ENCODE measurements around the gene ZNF22.

Gene ZNF22

DNA sequence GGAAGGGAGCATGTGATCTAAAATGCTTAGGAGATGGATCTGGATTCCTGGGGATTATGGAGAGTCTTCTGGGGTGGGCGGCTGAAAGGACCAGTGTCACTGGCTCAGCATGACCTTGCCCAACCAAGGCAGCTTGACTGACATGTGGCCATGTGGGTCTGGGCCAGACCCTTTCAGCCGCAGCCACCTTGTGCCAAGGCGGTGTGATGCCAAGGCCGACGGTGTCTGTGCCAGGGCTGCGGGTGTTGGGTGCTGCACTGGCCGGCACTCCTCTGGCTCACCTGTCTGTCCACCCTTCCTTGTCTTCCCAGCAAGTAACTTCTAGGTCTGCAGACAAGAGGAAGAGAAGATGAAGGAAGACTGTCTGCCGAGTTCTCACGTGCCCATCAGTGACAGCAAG is 30.9 kb upstream of the ZNF22 start:
- no peak overlapping the region for H3K4me3 ChIP-seq (ENCODE audit: low read length)
- DNase-seq (ENCODE audit: low read depth), result no peak
- TF ChIP-seq, protein P1, sequence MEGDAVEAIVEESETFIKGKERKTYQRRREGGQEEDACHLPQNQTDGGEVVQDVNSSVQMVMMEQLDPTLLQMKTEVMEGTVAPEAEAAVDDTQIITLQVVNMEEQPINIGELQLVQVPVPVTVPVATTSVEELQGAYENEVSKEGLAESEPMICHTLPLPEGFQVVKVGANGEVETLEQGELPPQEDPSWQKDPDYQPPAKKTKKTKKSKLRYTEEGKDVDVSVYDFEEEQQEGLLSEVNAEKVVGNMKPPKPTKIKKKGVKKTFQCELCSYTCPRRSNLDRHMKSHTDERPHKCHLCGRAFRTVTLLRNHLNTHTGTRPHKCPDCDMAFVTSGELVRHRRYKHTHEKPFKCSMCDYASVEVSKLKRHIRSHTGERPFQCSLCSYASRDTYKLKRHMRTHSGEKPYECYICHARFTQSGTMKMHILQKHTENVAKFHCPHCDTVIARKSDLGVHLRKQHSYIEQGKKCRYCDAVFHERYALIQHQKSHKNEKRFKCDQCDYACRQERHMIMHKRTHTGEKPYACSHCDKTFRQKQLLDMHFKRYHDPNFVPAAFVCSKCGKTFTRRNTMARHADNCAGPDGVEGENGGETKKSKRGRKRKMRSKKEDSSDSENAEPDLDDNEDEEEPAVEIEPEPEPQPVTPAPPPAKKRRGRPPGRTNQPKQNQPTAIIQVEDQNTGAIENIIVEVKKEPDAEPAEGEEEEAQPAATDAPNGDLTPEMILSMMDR (conservative IDR thresholded peaks at IDR 0.05; ENCODE audit: low read depth, low read length), result no peak

DNA sequence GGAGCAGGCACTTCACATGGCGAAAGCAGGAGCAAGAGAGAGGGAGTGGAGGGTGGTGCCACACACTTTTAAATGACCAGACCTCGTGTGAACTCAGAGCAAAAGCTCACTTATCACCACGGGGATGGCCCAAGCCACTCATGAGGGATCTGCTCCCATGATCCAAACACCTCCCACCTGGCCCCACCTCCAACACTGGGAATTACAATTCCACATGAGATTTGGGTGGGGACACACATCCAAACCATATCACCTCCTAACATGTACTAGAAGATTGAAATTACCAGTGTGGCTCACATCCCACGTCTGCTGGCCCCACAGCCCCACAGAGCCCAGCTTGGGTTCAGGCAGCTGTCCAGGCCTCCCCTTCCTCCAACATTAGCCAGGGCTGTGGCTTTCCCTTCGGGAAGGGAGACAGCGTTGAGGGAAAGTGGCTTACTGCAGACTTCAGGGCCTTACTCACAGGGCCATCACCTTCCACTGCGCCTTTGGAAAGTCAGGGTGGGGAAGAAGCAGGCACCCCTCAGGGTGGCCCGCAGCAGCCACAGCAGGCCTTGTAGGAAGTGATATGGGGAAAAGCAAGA is 29.8 kb upstream of the ZNF22 start:
- TF ChIP-seq, protein P1 (conservative IDR thresholded peaks at IDR 0.05; ENCODE audit: low read depth, low read length), result no peak
- H3K4me3 ChIP-seq (ENCODE audit: low read length), result no peak overlapping the region
- no peak for DNase-seq (ENCODE audit: low read depth)

DNA sequence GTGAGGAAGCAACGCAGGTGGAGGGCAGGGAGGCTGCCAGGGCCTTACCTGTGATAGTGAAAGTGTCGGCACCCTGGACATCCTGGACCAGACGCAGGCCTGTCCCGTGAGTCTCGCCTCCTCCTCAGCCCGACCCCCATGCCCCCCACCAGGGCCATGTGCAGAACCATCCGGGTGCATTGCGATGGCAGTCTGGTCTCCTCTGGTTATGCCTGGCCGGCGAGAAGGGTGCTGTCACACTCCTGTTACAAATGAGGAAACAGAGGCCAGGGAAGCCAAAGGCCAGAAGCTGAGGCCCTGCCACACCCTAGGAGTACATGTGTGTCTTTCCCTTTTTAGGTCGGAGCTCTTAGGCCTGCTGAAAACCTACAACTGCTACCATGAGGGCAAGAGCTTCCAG is 29.3 kb upstream of the ZNF22 start:
- DNase-seq (ENCODE audit: low read depth), result no peak
- no peak overlapping the region for H3K4me3 ChIP-seq (ENCODE audit: low read length)
- TF ChIP-seq, protein P1 (conservative IDR thresholded peaks at IDR 0.05; ENCODE audit: low read depth, low read length), result no peak

DNA sequence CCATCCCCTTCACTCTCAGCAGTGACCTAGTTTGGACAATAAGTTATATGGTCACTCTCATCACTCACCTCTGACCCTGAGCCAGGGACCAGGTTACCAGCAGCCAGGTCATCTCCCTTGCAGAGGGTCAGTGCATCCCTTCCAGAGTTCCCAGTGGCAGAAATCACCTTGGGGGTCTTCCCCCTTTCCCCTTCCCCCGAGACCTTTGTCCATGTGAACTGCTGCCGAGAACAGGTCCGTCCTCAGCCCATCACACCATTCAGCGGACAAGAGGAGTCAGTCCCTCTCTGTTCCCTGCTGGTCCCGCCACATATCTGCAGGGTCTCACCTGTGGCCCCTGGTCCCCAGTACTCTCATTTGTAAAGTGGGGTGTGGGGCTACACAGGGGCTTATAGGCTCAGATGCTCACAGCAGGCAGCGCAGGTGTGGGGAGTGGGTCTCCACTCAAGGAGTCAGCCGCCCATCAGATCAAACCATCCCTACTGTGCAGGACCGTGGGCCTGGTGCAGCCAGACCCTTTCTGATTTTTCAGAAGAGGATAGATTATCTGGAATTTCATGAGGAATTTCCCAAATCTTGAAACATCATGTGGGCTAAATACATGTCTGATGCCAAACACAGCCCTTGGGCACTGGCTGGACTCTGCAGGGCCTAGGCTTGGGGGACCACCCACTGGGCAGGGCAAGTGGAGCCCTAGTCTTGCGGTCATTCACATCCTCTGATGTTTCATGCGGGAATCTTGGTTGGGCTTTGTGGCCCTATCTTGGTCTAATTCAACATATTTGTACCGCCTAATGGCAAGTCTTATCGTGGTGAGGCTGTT is 28.6 kb upstream of the ZNF22 start:
- TF ChIP-seq, protein P1 (conservative IDR thresholded peaks at IDR 0.05; ENCODE audit: low read depth, low read length), result no peak
- no peak for DNase-seq (ENCODE audit: low read depth)
- H3K4me3 ChIP-seq (ENCODE audit: low read length), result no peak overlapping the region

DNA sequence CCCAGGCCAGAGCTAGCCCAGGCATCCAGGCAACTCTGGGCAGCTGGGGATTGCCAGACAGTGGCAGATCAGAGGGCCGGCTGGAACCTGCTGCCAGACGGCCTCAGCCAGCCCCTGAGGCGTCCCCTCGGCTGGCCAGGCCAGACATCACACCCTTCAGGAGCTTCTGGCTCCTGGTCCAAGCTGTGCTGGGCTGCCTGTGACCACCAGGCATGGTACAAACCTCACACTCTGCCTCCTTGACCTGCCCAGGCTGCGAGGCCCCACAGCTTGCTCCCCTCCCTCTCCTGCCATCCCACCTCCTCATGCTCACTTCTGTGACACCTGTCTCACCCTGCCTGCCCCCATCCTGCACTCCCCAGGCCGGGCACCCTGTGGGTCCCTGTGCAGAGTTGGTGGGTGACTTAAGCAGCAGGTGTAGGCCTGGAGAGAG is 27.8 kb upstream of the ZNF22 start:
- H3K4me3 ChIP-seq (ENCODE audit: low read length), result no peak overlapping the region
- DNase-seq (ENCODE audit: low read depth), result no peak
- TF ChIP-seq, protein P1 (conservative IDR thresholded peaks at IDR 0.05; ENCODE audit: low read depth, low read length), result no peak

DNA sequence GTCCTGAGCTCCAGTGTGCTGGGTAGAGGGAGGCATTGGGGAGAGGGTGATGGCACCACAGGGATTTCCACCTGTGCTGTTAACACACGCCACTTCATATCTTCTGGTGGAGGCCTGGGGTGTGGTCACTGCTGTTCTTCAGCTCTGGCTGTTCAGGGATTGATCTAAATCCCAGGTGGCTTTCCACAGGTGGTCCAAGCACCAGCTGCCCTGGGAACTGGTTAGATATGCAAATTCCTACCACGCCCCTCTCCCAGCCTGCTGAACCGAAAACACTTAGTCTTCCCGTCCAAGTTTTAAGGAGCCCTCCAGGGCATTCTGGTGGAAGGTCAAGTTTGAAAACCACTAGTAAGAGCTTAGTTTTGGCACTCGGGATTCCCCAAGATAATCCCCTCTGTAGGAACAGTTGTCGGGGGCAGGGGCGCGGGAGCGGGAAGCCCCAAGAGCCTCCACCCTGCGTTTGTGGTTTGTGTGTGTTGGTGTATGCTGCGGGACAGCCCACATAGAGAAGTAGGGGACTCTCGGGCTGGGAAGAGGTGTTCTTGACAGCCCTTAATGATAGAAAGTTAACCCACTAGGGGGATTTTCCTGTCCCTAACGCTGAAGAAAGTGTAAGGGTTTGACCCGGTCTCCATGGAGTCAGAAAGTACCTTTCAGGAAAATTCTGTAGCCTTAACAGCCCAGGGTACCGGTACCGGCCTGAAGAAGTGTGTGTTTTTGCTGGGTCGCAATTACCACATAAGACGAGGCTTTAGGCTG is 27.2 kb upstream of the ZNF22 start:
- TF ChIP-seq, protein P1 (conservative IDR thresholded peaks at IDR 0.05; ENCODE audit: low read depth, low read length), result no peak
- H3K4me3 ChIP-seq (ENCODE audit: low read length), result no peak overlapping the region
- DNase-seq (ENCODE audit: low read depth), result no peak
